Activated CD4-positive, alpha-beta T cell treated with anti-CD3 and anti-CD28 coated beads, Interleukin-2, Interleukin-4, amounts not matched to agents 100 ng/mL and 50 ng/mL, durations not matched to agents 16 hours and 8 hours (primary cell): Measurements from ENCODE around the gene SGCD.
"Not testable (repeated sequence)": the region's sequence is repeated elsewhere in the genome, so short reads cannot be mapped to it uniquely, and the experiment has no call there.

Experiments
- DNase-seq: peaks from one replicate; pipeline ENCODE4 v3.0.0-alpha.2; 2020; ENCODE audit warnings: low spot score

The SGCD gene

GRCh38 chr5:156570615-156571014, 243.7 kb downstream of the SGCD start:
- DNase-seq: no peak

DNA sequence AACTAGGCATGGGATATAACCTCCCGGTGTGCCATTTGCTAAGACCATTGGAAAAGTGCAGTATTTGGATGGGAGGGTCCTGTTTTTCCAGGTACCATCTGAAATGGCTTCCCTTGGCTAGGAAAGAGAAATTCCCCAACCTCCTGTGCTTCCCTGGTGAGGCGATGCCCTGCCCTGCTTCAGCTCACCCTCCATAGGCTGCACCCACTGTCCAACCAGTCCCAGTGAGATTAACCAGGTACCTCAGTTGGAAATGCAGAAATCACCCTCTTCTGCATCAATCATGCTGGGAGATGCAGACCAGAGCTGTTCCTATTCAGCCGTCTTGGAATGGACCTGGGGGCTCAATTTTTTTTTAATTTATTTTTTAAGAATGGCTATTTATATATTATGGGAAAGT, 254.8 kb downstream of the SGCD start:
- DNase-seq: no peak

GRCh38 chr5:156582193-156582598, 255.2 kb downstream of the SGCD start:
- DNase-seq: no peak

GRCh38 chr5:156584871-156585270, 257.9 kb downstream of the SGCD start:
- no peak for DNase-seq

- no peak for DNase-seq
Observed at GRCh38 chr5:156585999-156586398, 259.0 kb downstream of the SGCD start.

DNA sequence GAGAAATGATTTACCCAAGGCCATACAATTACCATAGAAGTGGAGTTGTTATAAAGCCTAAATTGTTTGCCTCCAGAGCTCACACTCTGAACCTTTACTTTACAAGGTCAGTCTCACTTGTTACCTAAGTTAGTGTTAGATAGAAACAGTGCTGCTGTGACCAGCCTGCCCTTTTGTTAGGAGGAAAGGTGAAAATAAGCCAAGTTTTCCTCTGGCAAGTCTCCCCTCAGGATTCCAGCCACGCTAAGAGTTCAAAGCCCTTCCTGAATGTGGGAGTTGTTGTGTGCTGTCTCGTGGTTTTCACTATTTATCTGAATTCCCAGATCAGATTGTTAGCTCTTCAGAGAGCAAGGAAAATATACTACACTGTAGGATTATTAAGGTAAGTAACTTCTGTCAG, 260.0 kb downstream of the SGCD start:
- no peak for DNase-seq

DNA sequence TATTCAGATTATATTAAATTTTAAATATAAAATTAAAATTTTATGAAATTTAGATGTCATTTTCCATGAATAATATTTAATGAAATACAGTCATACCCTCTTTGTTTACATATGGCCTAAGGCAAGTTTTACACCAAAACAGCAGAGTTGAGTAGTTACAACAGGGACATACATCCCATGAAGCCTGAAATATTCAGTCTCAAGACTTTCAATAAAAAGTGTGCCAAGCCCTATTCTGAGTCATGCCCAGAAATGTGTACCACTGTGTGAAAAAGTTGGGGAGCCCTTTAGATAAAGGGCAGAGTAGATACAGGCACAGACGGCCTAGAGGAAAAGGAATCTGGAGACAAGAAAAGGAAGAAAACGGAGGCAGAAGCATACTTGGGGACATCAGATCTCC, 261.3 kb downstream of the SGCD start:
- no peak for DNase-seq

GRCh38 chr5:156589104-156589945, 262.4 kb downstream of the SGCD start:
- no peak for DNase-seq

DNA sequence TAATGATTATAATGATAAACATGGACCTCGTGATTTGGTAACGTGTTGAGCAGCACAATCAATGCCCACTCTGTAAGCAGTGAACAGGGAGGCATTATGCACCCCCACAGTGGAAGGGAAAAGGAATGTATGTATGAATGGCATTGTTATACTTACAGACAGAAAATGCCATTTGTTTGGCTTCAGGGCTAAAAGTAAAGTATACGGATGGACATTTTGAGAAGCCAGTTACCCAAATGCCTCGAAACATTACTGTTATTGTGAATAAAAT, 262.9 kb downstream of the SGCD start:
- no peak for DNase-seq

- DNase-seq: no peak
Observed at GRCh38 chr5:156590978-156591377, 264.0 kb downstream of the SGCD start.

- no peak for DNase-seq
Observed at GRCh38 chr5:156591631-156592030, 264.7 kb downstream of the SGCD start.

DNA sequence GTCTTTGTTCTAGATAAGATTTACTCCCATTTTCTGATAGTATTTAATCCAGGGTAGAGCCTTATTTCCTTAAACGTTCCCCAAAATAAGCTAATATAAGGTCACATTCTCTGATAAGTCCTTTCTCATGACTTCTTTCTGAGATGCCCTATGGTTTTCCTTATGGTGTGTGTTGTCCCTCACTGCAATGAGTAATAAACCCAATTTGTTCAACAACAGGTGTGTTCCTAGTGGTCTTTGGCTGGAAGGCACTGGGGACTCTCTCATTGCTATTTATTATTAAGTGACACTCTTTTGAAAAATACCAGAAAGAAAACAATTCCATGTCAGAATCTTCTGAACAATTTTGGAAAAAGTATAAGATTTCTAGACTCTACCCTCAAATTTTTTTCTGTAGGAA, 266.6 kb downstream of the SGCD start:
- no peak for DNase-seq

- DNase-seq: no peak
Observed at GRCh38 chr5:156594406-156594805, 267.4 kb downstream of the SGCD start.

DNA sequence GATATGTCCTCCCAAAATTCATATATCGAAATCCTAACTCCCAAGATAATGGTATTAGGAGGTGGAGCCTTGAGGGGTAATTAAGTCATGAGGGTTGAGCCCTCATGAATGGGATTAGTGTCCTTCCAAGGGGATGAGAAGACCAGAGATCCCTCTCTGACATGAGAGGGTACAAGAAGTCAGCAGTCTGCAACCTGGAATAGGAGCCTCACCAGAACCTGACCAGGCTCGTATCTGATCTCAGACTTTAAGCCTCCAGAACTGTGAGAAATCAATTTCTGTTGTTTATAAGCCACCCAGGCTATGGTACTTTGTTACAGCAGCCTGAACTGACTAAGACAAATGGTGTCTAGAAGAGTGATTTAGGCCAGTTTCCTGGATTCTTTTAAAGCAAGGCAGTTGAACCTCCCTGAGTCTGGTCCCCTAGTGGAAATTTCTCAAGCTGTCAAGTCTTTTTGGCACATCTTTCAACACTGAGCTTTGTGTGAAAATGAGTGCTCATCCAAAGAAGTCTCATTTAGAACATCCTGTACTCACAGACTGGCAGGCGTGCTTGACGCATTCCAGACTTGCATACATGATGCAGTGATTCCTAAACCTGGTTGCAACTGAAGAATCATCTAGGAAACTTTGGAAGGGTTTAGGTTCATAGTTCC, 268.3 kb downstream of the SGCD start:
- DNase-seq: no peak

DNA sequence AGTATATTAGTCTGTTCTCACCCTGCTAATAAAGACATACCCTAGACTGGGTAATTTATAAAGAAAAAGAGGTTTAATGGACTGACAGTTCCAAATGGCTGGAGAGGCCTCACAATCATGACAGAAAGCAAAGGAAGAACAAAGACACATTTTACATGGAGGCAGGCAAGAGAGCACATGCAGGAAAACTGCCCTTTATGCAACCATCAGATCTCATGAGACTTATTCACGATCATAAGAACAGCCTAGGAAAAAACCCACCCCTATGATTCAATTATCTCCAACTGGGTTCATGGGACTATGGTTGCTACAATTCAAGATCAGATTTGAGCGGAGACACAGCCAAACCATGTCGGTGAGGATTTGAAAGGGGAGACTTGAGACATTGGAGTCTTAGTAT, 270.3 kb downstream of the SGCD start:
- no peak for DNase-seq

- DNase-seq: no peak
Observed at GRCh38 chr5:156598964-156599363, 272.0 kb downstream of the SGCD start.

DNA sequence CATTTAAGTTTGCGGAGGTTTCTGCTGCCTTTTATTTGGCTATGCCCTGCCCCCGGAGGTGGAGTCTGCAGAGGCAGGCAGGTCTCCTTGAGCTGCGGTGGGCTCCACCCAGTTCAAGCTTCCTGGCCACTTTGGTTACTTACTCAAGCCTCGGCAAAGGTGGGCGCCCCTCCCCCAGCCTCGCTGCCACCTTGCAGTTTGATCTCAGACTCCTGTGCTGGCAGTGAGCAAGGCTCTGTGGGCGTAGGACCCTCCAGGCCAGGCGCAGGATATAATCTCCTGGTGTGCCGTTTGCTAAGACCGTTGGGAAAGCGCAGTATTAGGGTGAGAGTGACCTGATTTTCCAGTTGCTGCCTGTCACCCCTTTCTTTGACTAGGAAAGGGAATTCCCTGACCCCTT, 283.6 kb downstream of the SGCD start:
- DNase-seq: not testable (repeated sequence)

DNA sequence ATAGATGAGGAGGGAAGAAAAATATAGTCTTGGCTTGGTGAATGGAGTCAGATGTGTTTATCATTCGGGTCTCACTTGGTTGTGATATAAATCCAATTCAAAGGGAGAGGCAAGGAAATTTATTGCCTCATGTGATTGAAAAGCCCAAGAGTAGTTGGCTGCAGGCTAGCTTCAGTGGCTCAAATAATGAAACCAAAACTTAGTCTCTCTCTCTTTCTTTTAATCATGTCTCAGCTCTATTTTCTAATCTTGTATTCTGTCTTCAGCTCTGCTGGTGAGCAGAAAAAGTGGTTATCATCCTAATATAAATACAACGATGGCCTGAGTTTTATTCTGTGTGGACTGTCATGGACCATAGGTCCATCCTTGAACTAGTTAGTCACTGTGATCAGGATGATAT, 288.9 kb downstream of the SGCD start:
- no peak for DNase-seq

DNA sequence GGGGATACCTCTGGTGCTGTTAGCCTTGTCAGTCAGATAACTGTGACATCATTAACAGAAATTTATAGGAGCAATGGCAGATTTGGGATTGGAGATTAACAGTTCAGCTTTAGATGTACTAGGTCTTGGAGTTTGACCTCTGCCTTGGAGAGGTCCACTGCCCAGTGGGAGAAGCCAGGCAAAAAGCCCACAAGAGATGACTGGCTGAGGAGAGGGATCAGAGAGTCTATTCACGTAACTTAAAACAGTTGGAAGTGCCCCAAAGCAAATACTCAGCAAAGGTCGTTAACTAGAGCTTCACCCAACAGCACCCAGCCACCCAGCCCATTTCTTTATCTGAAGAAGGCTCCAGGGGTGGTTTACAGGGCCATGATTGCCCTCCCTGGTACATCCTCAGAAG, 290.5 kb downstream of the SGCD start:
- DNase-seq: no peak

GRCh38 chr5:156618601-156619000, 291.6 kb downstream of the SGCD start:
- no peak for DNase-seq

DNA sequence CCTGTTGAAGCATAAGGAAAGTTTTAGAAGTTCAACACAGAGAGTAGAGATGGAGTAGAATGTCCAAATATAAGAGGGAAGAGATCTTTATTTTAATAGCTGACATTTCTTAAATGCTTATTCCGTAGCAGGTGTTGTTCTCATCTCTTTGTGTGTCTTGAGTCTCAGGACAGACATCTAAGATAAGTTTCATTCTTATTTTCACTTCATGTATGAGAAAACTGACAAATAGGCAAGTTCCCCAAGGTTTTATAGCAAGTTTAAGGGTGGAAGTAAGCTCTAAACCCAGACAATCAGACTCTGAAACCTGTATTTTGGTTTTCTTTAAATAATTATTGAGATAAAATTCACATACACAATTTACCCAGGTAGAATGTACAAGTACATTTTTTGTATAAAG, 294.8 kb downstream of the SGCD start:
- no peak for DNase-seq

GRCh38 chr5:156623381-156624040, 296.5 kb downstream of the SGCD start:
- DNase-seq: no peak

GRCh38 chr5:156624686-156625085, 297.7 kb downstream of the SGCD start:
- DNase-seq: no peak

GRCh38 chr5:156628421-156628820, 301.5 kb downstream of the SGCD start:
- no peak for DNase-seq
